Activated CD8-positive, alpha-beta memory T cell treated with anti-CD3 and anti-CD28 coated beads for 4 hours (primary cell): Measurements from ENCODE around the gene PLSCR3.

Experiments
- DNase-seq, 2 donors: peaks; one replicate each; pipeline ENCODE4 v3.0.0-alpha.2; 2020; ENCODE audit warnings: low read depth in 2 of 2

Gene PLSCR3

GRCh38 chr17:7426896-7427489, 32.7 kb upstream of the PLSCR3 start:
- no peak for DNase-seq

GRCh38 chr17:7426203-7426863, 32.0 kb upstream of the PLSCR3 start:
- no peak for DNase-seq

GRCh38 chr17:7425756-7426155, 31.4 kb upstream of the PLSCR3 start:
- DNase-seq = no peak

GRCh38 chr17:7425316-7425715, 31.0 kb upstream of the PLSCR3 start, which contains the start of gene SPEM2:
Gene SPEM2, plus strand, starts transcription at chr17:7425616. Its CDS starts 73 bp downstream, at chr17:7425689.
- DNase-seq = no peak

GRCh38 chr17:7423679-7424078, 29.4 kb upstream of the PLSCR3 start:
- no peak for DNase-seq

- no peak for DNase-seq
Measured at GRCh38 chr17:7421186-7421585, 26.9 kb upstream of the PLSCR3 start.

- DNase-seq = no peak
Measured at GRCh38 chr17:7419819-7420610, 25.7 kb upstream of the PLSCR3 start, which contains the start of gene SPEM1. Gene SPEM1, plus strand, starts transcription at chr17:7420324. Its CDS starts 61 bp downstream, at chr17:7420385.

- no peak for DNase-seq
Measured at GRCh38 chr17:7418472-7419152, 24.3 kb upstream of the PLSCR3 start.

- DNase-seq = no peak
Measured at GRCh38 chr17:7417056-7417655, 22.8 kb upstream of the PLSCR3 start.

GRCh38 chr17:7416323-7416722, 22.0 kb upstream of the PLSCR3 start:
- no peak for DNase-seq

- no peak for DNase-seq
Measured at GRCh38 chr17:7415784-7416183, 21.5 kb upstream of the PLSCR3 start.

GRCh38 chr17:7414837-7415236, 20.5 kb upstream of the PLSCR3 start:
- DNase-seq = no peak

GRCh38 chr17:7413346-7413985, 19.1 kb upstream of the PLSCR3 start:
- no peak for DNase-seq

GRCh38 chr17:7411427-7411750, 17.1 kb upstream of the PLSCR3 start:
- DNase-seq = no peak

GRCh38 chr17:7410634-7411426, 16.5 kb upstream of the PLSCR3 start:
- DNase-seq = no peak

- DNase-seq = no peak
Measured at GRCh38 chr17:7409716-7410115, 15.4 kb upstream of the PLSCR3 start.

- no peak for DNase-seq
Measured at GRCh38 chr17:7408863-7409262, 14.5 kb upstream of the PLSCR3 start.

- no peak for DNase-seq
Measured at GRCh38 chr17:7408252-7408727, 14.0 kb upstream of the PLSCR3 start.

GRCh38 chr17:7407485-7408251, 13.3 kb upstream of the PLSCR3 start, which contains the start of gene NLGN2:
Gene NLGN2, plus strand, starts transcription at chr17:7407845. Its CDS starts 411 bp downstream, at chr17:7408256.
- DNase-seq = no peak

- DNase-seq = no peak
Measured at GRCh38 chr17:7407082-7407481, 12.8 kb upstream of the PLSCR3 start.
